AG04449 (cell line): ENCODE data around the gene PTBP2.
"Not testable (repeated sequence)": the region's sequence is repeated elsewhere in the genome, so short reads cannot be mapped to it uniquely, and the experiment has no call there.

Source experiments
- CTCF ChIA-PET: fragments of 350-600 bp; formaldehyde crosslinking; extraction: SDS; loops from one replicate; lab custom pipeline; 2021; ENCODE audit warnings: antibody characterized with exemption; lab: Yijun Ruan, JAX
- POLR2A ChIA-PET: fragments of 400-600, 350-600 bp; formaldehyde crosslinking; extraction: SDS; loops from one replicate; lab custom pipeline; 2020; ENCODE audit warnings: antibody characterized with exemption, inconsistent platforms; lab: Yijun Ruan, JAX
- DNase-seq: peaks from one replicate; pipeline ENCODE4 v3.0.0-alpha.2; 2010; ENCODE audit warnings: low read depth, low spot score
- H3K4me3 ChIP-seq: 2 replicates; pipeline ENCODE4 v1.5.1; 2011; ENCODE audit warnings: low read depth, mild to moderate bottlenecking, control low read depth, low read length
- TF ChIP-seq, protein P1 (sequence below): IDR thresholded peaks from one replicate; pipeline ENCODE4 v1.5.1; 2011; ENCODE audit warnings: mild to moderate bottlenecking, moderate library complexity, low read length, control low read depth, inconsistent platforms; ENCODE audit not compliant: insufficient read depth; ENCODE audit errors: missing control alignments

Gene PTBP2

DNA sequence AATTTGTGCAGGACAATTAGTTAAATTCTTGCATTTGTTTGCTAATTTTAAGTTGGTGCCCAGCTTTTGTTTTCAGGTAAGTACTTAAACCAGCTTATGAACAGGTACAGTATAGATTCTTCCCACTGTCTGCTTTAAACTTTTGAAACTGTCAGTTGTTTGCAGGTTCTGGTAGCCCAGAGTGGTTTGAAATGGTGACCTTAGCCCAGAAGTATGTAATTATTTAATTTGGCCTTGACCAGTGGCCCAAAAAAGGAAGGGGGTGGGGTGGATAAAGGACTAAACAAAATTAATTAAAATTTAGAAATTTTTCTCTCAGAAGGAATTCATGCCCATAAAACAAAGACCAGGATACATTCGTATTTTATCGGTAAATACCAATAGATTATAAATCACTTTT is 69.0 kb downstream of the PTBP2 start:
- DNase-seq: no peak
- H3K4me3 ChIP-seq: no peak overlapping the region
- TF ChIP-seq, protein P1, sequence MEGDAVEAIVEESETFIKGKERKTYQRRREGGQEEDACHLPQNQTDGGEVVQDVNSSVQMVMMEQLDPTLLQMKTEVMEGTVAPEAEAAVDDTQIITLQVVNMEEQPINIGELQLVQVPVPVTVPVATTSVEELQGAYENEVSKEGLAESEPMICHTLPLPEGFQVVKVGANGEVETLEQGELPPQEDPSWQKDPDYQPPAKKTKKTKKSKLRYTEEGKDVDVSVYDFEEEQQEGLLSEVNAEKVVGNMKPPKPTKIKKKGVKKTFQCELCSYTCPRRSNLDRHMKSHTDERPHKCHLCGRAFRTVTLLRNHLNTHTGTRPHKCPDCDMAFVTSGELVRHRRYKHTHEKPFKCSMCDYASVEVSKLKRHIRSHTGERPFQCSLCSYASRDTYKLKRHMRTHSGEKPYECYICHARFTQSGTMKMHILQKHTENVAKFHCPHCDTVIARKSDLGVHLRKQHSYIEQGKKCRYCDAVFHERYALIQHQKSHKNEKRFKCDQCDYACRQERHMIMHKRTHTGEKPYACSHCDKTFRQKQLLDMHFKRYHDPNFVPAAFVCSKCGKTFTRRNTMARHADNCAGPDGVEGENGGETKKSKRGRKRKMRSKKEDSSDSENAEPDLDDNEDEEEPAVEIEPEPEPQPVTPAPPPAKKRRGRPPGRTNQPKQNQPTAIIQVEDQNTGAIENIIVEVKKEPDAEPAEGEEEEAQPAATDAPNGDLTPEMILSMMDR: no peak
- POLR2A ChIA-PET: no interaction called here
- CTCF ChIA-PET: interaction anchor here (1.0 kb wide), 1 partner anchor 8 kb away, joined by 3 read pairs; no protein-coding TSS in a partner anchor

DNA sequence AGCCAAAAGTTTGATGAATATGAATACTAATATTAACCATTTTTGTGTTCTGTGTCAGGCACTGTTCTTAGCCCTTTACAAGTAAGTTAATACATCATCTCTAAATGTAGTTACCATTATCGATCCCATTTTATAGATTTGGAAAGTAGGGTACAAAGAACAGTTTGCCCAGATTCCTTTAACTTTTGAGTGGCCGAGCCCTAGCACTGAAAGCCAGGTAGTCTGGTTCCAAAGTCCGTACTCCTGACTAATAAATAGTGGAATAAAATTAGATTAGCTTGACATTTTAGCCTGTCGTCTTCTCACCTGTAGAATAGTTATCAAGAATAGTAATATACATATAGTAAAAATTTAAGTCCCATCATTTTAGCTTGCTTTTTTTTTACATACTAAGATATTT is 70.6 kb downstream of the PTBP2 start:
- ChIA-PET CTCF (interaction anchor here (1.6 kb wide), 1 partner anchor 12 kb away, joined by 3 read pairs; no protein-coding TSS in a partner anchor), POLR2A (no interaction called here)
- no peak for DNase-seq
- TF ChIP-seq, protein P1: no peak
- no peak overlapping the region for H3K4me3 ChIP-seq

DNA sequence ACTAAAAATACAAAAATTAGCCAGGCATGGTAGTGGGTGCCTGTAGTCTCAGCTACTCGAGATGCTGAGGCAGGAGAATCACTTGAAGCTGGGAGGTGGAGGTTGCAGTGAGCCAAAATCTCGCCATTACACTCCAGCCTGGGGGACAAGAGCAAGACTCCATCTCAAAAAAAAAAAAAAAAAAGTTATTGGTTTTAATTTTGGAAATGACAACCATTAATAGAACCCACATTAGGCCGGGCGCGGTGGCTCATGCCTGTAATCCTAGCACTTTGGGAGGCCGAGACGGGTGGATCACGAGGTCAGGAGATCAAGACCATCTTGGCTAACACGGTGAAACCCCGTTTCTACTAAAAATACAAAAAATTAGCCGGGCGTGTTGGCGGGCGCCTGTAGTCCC is 80.1 kb downstream of the PTBP2 start:
- DNase-seq, CTCF ChIA-PET, H3K4me3 ChIP-seq, POLR2A ChIA-PET: not testable (repeated sequence)

DNA sequence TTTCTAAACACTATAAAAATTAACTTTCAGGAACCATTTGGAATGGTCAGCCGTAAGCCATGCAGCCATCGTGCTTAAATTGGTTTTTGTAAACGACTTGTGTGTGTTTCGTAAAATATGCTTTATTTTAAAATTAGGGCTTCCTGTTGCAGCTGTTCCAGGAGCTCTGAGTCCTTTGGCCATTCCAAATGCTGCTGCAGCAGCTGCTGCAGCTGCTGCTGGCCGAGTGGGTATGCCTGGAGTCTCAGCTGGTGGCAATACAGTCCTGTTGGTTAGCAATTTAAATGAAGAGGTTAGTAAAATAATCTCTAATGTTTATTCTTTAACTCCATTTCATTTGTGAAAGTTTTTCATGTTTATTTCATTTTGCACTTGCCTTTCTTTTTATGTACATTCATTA is 83.1 kb downstream of the PTBP2 start:
- DNase-seq: no peak
- TF ChIP-seq, protein P1: no peak
- H3K4me3 ChIP-seq: no peak overlapping the region
- POLR2A ChIA-PET: no interaction called here
- CTCF ChIA-PET: no interaction called here

DNA sequence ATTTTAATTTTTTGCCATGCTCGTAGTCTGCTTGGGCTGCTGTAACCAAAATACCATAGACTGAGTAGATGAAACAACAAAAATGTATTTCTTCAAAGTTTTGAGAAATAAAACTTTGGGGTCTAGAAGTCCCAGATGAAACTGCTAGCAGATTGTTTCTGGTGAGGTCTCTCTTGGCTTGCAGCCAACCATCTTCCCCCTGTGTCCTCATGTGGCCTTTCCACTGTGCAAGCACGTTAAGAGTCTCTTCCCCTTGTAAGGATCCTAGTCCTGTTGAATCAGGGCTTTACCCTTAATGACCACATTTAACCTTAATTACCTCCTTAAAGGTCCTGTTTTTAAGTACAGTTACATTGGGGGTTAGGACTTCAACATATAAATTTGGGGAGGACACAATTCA is 86.6 kb downstream of the PTBP2 start:
- ChIA-PET POLR2A (no interaction called here), CTCF (interaction anchor here (2.1 kb wide), 1 partner anchor 13 kb away, joined by 6 read pairs; no protein-coding TSS in a partner anchor)
- H3K4me3 ChIP-seq: no peak overlapping the region
- TF ChIP-seq, protein P1: no peak
- DNase-seq: no peak

DNA sequence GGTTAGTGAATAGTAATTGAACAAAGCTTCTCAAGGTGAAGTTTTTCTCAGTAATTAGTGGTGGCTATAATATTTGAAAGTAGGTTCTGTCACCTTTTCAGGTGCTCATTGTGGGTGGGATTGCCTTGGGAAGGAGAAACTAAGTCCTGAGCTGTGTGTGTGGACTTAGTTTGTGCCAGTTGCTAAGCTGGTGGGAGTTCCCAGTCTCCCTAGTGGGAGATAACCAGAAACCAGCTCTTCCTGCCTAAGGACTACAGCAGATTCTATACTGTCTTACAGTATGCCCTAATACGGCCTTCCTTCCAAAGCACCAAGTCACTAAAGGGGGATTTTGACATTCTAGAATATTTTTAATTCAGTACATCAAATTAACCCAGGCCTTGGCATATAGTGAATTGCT is 94.3 kb downstream of the PTBP2 start:
- no peak for DNase-seq
- ChIA-PET CTCF (no interaction called here), POLR2A (no interaction called here)
- TF ChIP-seq, protein P1: no peak
- no peak overlapping the region for H3K4me3 ChIP-seq

DNA sequence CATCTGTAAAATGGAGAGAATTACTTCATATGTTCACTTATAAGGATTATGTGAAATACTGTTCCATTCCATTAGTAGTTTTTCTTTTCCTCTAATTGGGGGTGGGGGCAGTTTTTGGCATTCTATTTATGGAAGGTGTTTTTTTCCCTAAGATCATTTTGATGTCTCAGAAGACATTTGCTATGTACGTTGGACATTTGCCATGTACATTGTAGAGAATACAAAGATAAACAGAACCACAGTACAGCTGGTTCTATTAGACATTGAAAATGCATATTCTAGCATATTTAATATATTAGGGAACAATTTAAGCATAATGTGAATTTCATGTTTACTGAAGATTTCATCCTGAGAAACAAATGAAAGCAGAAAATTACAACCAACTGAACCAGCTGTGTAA is 98.5 kb downstream of the PTBP2 start:
- no peak overlapping the region for H3K4me3 ChIP-seq
- TF ChIP-seq, protein P1: no peak
- POLR2A ChIA-PET: no interaction called here
- no peak for DNase-seq
- CTCF ChIA-PET: interaction anchor here (0.7 to 1.3 kb wide), 2 partner anchors 21 to 584 kb away, joined by 3 read pairs; no protein-coding TSS in a partner anchor
